Measurements from ENCODE around the gene TMEM179B. TPM values are rescaled to one million over a fixed set of nuclear protein-coding genes. Genes with fewer than 3 reads are reported as not detected.
A peak's percentile ranks its signal among the peaks of the same experiment; 100 is the strongest.

TMEM179B gene
- total RNA-seq, 2 experiments from 2014 or later: 37.3 to 40.8 TPM

GRCh38 chr11:62770778-62771143, 16.4 kb upstream of the TMEM179B start:
- ChIA-PET POLR2A (interaction anchor here (0.6 to 4.2 kb wide), 11 partner anchors 9 to 805 kb away, joined by 3 to 54 read pairs (median 6); partner anchors contain the start of genes C11orf98, CSKMT, POLR2G and SLC3A2), CTCF (interaction anchor here (0.9 to 14.2 kb wide), 9 partner anchors 9 to 178 kb away, joined by 3 to 144 read pairs (median 5); partner anchors contain the start of genes HNRNPUL2, POLR2G, SLC3A2 and TMEM179B)
- Mint-ChIP-seq H3K36me3 (ENCODE audit: low read depth) (peaks cover 24% of the 10 kb centered on the region), H3K27me3 (ENCODE audit: low read depth) (no peaks in the 10 kb centered on the region), H3K27ac (peak overlapping the region; percentile 93), H3K9me3 (ENCODE audit: insufficient read depth) (no peaks in the 10 kb centered on the region), H3K4me1 (ENCODE audit: low read depth) (peaks cover 27% of the 10 kb centered on the region), H3K4me3 (peak overlapping the region; percentile 91)
- ATAC-seq: peak; percentile 21
- DNase-seq: no peak

GRCh38 chr11:62771144-62772021, 15.8 kb upstream of the TMEM179B start, which contains the start of gene TAF6L:
TSS of gene TAF6L (plus strand) at chr11:62771396. CDS start at chr11:62775784, 4,388 bp downstream.
- CTCF ChIA-PET: interaction anchor here (0.9 to 14.2 kb wide), 13 partner anchors 10 to 179 kb away, joined by 3 to 144 read pairs (median 5); partner anchors contain the start of genes HNRNPUL2, POLR2G, SLC3A2 and TMEM179B
- peak within 1 kb of the TSS; percentile 91 for H3K4me3 Mint-ChIP-seq
- no peaks in the 10 kb centered on the region for H3K27me3 Mint-ChIP-seq (ENCODE audit: low read depth)
- H3K36me3 Mint-ChIP-seq (ENCODE audit: low read depth): peaks cover 26% of the 10 kb centered on the region
- ATAC-seq: peak; percentile 91
- peaks cover 27% of the 10 kb centered on the region for H3K4me1 Mint-ChIP-seq (ENCODE audit: low read depth)
- DNase-seq: peak; percentile 96
- POLR2A ChIA-PET: interaction anchor here (0.6 to 4.2 kb wide), 14 partner anchors 10 to 805 kb away, joined by 3 to 54 read pairs (median 6); partner anchors contain the start of genes C11orf98, CSKMT, INTS5 and POLR2G
- peak within 1 kb of the TSS; percentile 93 for H3K27ac Mint-ChIP-seq
- H3K9me3 Mint-ChIP-seq (ENCODE audit: insufficient read depth): no peaks in the 10 kb centered on the region

- no peaks in the 10 kb centered on the region for H3K9me3 Mint-ChIP-seq (ENCODE audit: insufficient read depth)
- no peak overlapping the region for H3K4me3 Mint-ChIP-seq
- peaks cover 33% of the 10 kb centered on the region for H3K36me3 Mint-ChIP-seq (ENCODE audit: low read depth)
- no peak for DNase-seq
- H3K27me3 Mint-ChIP-seq (ENCODE audit: low read depth): no peaks in the 10 kb centered on the region
- ATAC-seq: no peak
- peaks cover 36% of the 10 kb centered on the region for H3K4me1 Mint-ChIP-seq (ENCODE audit: low read depth)
- CTCF ChIA-PET: interaction anchor here (0.9 to 14.2 kb wide), 4 partner anchors 12 to 89 kb away, joined by 3 to 144 read pairs (median 6); partner anchors contain the start of genes POLR2G and TMEM179B
- no peak overlapping the region for H3K27ac Mint-ChIP-seq
- POLR2A ChIA-PET: interaction anchor here (1.1 to 3.9 kb wide), 4 partner anchors 12 to 82 kb away, joined by 3 to 34 read pairs (median 6); partner anchors contain the start of genes TMEM179B and ZBTB3
Measured at GRCh38 chr11:62774407-62774806, 12.8 kb upstream of the TMEM179B start.

GRCh38 chr11:62775646-62776045, 11.6 kb upstream of the TMEM179B start:
- Mint-ChIP-seq H3K27ac (no peak overlapping the region), H3K36me3 (ENCODE audit: low read depth) (peaks cover 32% of the 10 kb centered on the region), H3K9me3 (ENCODE audit: insufficient read depth) (no peaks in the 10 kb centered on the region), H3K4me3 (no peak overlapping the region), H3K4me1 (ENCODE audit: low read depth) (peaks cover 24% of the 10 kb centered on the region), H3K27me3 (ENCODE audit: low read depth) (no peaks in the 10 kb centered on the region)
- ATAC-seq: no peak
- CTCF ChIA-PET: interaction anchor here (0.9 to 14.2 kb wide), 5 partner anchors 11 to 105 kb away, joined by 3 to 144 read pairs (median 4); partner anchors contain the start of genes POLR2G, SLC3A2 and TMEM179B
- no peak for DNase-seq
- POLR2A ChIA-PET: interaction anchor here (0.7 to 1.4 kb wide), 7 partner anchors 12 to 81 kb away, joined by 3 to 8 read pairs (median 3); partner anchors contain the start of genes HNRNPUL2, TMEM179B and ZBTB3

- H3K27ac Mint-ChIP-seq: peak overlapping the region; percentile 65
- no peak overlapping the region for H3K4me3 Mint-ChIP-seq
- no peak for DNase-seq
- H3K4me1 Mint-ChIP-seq (ENCODE audit: low read depth): peaks cover 20% of the 10 kb centered on the region
- ChIA-PET CTCF (interaction anchor here (1.5 to 14.2 kb wide), 2 partner anchors 9 to 16 kb away, joined by 3 to 144 read pairs; partner anchors contain the start of genes POLR2G and TMEM179B), POLR2A (interaction anchor here (0.6 to 2.6 kb wide), 2 partner anchors 9 to 64 kb away, joined by 4 to 8 read pairs; partner anchors contain the start of gene TMEM179B)
- H3K27me3 Mint-ChIP-seq (ENCODE audit: low read depth): no peaks in the 10 kb centered on the region
- no peaks in the 10 kb centered on the region for H3K9me3 Mint-ChIP-seq (ENCODE audit: insufficient read depth)
- H3K36me3 Mint-ChIP-seq (ENCODE audit: low read depth): peaks cover 32% of the 10 kb centered on the region
- no peak for ATAC-seq
Measured at GRCh38 chr11:62777389-62777788, 9.8 kb upstream of the TMEM179B start.

- Mint-ChIP-seq H3K36me3 (ENCODE audit: low read depth) (peaks cover 38% of the 10 kb centered on the region), H3K9me3 (ENCODE audit: insufficient read depth) (no peaks in the 10 kb centered on the region), H3K27ac (peak overlapping the region; percentile 6), H3K4me1 (ENCODE audit: low read depth) (peaks cover 17% of the 10 kb centered on the region), H3K27me3 (ENCODE audit: low read depth) (no peaks in the 10 kb centered on the region), H3K4me3 (no peak overlapping the region)
- ATAC-seq: no peak
- ChIA-PET POLR2A (interaction anchor here (2.6 kb wide), 1 partner anchor 8 kb away, joined by 8 read pairs; the partner anchor contains the start of gene TMEM179B), CTCF (interaction anchor here (0.5 to 14.2 kb wide), 4 partner anchors 8 to 85 kb away, joined by 3 to 144 read pairs (median 4); partner anchors contain the start of genes POLR2G and TMEM179B)
- no peak for DNase-seq
Measured at GRCh38 chr11:62778441-62778840, 8.8 kb upstream of the TMEM179B start.

GRCh38 chr11:62782753-62783152, 4.4 kb upstream of the TMEM179B start:
- DNase-seq (no peak), ATAC-seq (no peak)
- peaks cover 36% of the 10 kb centered on the region for H3K36me3 Mint-ChIP-seq (ENCODE audit: low read depth)
- H3K9me3 Mint-ChIP-seq (ENCODE audit: insufficient read depth): no peaks in the 10 kb centered on the region
- peaks cover 15% of the 10 kb centered on the region for H3K4me1 Mint-ChIP-seq (ENCODE audit: low read depth)
- no peak overlapping the region for H3K27ac Mint-ChIP-seq
- no peak overlapping the region for H3K4me3 Mint-ChIP-seq
- ChIA-PET CTCF (interaction anchor here (7.9 kb wide), 1 partner anchor 10 kb away, joined by 144 read pairs; the partner anchor contains the start of gene TAF6L), POLR2A (no interaction called here)
- H3K27me3 Mint-ChIP-seq (ENCODE audit: low read depth): no peaks in the 10 kb centered on the region

- H3K4me3 Mint-ChIP-seq: peak overlapping the region; percentile 79
- H3K9me3 Mint-ChIP-seq (ENCODE audit: insufficient read depth): no peaks in the 10 kb centered on the region
- DNase-seq (peak; percentile 91), ATAC-seq (peak; percentile 69)
- ChIA-PET POLR2A (interaction anchor here (0.6 to 7.8 kb wide), 26 partner anchors 9 to 1503 kb away, joined by 3 to 190 read pairs (median 6); partner anchors contain the start of genes EEF1G, HNRNPUL2, NXF1 and POLR2G), CTCF (interaction anchor here (0.9 to 7.9 kb wide), 53 partner anchors 10 to 362 kb away, joined by 3 to 144 read pairs (median 6); partner anchors contain the start of genes C11orf98, CSKMT, HNRNPUL2 and LBHD1)
- peaks cover 42% of the 10 kb centered on the region for H3K4me1 Mint-ChIP-seq (ENCODE audit: low read depth)
- peak overlapping the region; percentile 91 for H3K27ac Mint-ChIP-seq
- no peaks in the 10 kb centered on the region for H3K27me3 Mint-ChIP-seq (ENCODE audit: low read depth)
- peaks cover 60% of the 10 kb centered on the region for H3K36me3 Mint-ChIP-seq (ENCODE audit: low read depth)
Measured at GRCh38 chr11:62786318-62787004, 741 bp upstream of the TMEM179B start.

GRCh38 chr11:62788991-62789390, 1.8 kb downstream of the TMEM179B start:
- ATAC-seq (no peak), DNase-seq (no peak)
- H3K9me3 Mint-ChIP-seq (ENCODE audit: insufficient read depth): no peaks in the 10 kb centered on the region
- peak overlapping the region; percentile 98 for H3K27ac Mint-ChIP-seq
- H3K4me3 Mint-ChIP-seq: peak overlapping the region; percentile 96
- H3K27me3 Mint-ChIP-seq (ENCODE audit: low read depth): no peaks in the 10 kb centered on the region
- POLR2A ChIA-PET: interaction anchor here (0.6 to 7.8 kb wide), 12 partner anchors 13 to 124 kb away, joined by 3 to 190 read pairs (median 9); partner anchors contain the start of genes C11orf98, CSKMT, HNRNPUL2 and NXF1
- CTCF ChIA-PET: interaction anchor here (0.9 to 7.9 kb wide), 9 partner anchors 16 to 108 kb away, joined by 3 to 144 read pairs (median 7); partner anchors contain the start of genes HNRNPUL2, SLC3A2, STX5 and TAF6L
- H3K36me3 Mint-ChIP-seq (ENCODE audit: low read depth): peaks cover 67% of the 10 kb centered on the region
- peaks cover 54% of the 10 kb centered on the region for H3K4me1 Mint-ChIP-seq (ENCODE audit: low read depth)

- ChIA-PET POLR2A (interaction anchor here (0.8 to 7.8 kb wide), 10 partner anchors 11 to 124 kb away, joined by 4 to 190 read pairs (median 10); partner anchors contain the start of genes C11orf98, CSKMT, NXF1 and SLC3A2), CTCF (interaction anchor here (0.7 to 7.9 kb wide), 11 partner anchors 11 to 247 kb away, joined by 3 to 144 read pairs (median 4); partner anchors contain the start of genes C11orf98, CSKMT, HNRNPUL2 and SLC3A2)
- Mint-ChIP-seq H3K4me1 (ENCODE audit: low read depth) (peaks cover 54% of the 10 kb centered on the region), H3K9me3 (ENCODE audit: insufficient read depth) (no peaks in the 10 kb centered on the region), H3K36me3 (ENCODE audit: low read depth) (peaks cover 73% of the 10 kb centered on the region), H3K27me3 (ENCODE audit: low read depth) (no peaks in the 10 kb centered on the region), H3K27ac (peak overlapping the region; percentile 98), H3K4me3 (peak overlapping the region; percentile 96)
- no peak for DNase-seq
- no peak for ATAC-seq
Measured at GRCh38 chr11:62789576-62789975, 2.4 kb downstream of the TMEM179B start.

Data from activated CD8-positive, alpha-beta T cell treated with anti-CD3 and anti-CD28 coated beads, Interleukin-2, amount 10 ng/mL, durations not matched to agents 7 days and 5 days (primary cell).